ENCODE data around the gene MMP12.

The MMP12 gene

GRCh38 chr11:102842930-102843329, 31.9 kb downstream of the MMP12 start:
- no peak for TF ChIP-seq EZH2phosphoT487 (IDR thresholded peaks at IDR 0.05; ENCODE audit: low read length)
- TF ChIP-seq EZH2 (optimal IDR thresholded peaks at IDR 0.05; ENCODE audit: low read depth, low read length) = no peak
- TF ChIP-seq CTCF (IDR thresholded peaks at IDR 0.05; ENCODE audit: low read length) = no peak
- Histone ChIP-seq H3K4me1 (ENCODE audit: low read length) (no peaks in the 10 kb centered on the region), H3K9me3 (replicated peaks; ENCODE audit: insufficient read depth, low read length) (0 out of 2 replicates have a peak, but pooled peaks cover 4% of the 10 kb centered on the region), H3F3A (ENCODE audit: insufficient read depth, low read length) (no peaks in the 10 kb centered on the region), H3K9me2 (replicated peaks; ENCODE audit: insufficient read depth, low read length) (no peaks in the 10 kb centered on the region), H3K27ac (ENCODE audit: low read length) (no peak overlapping the region), H3K4me3 (ENCODE audit: low read length) (no peak overlapping the region), H2AFZ (ENCODE audit: low read length) (no peak overlapping the region), H3K9ac (ENCODE audit: low read length) (no peak overlapping the region), H3K27me3 (replicated peaks; ENCODE audit: insufficient read depth, low read length) (no peaks in the 10 kb centered on the region), H3K4me2 (ENCODE audit: low read depth, low read length) (no peak overlapping the region), H4K20me1 (ENCODE audit: insufficient read depth, low read length) (no peaks in the 10 kb centered on the region), H3K79me2 (ENCODE audit: low read length) (no peaks in the 10 kb centered on the region), H3K36me3 (replicated peaks; ENCODE audit: insufficient read depth, low read length) (no peaks in the 10 kb centered on the region)
- DNase-seq = no peak

GRCh38 chr11:102840018-102840417, 34.8 kb downstream of the MMP12 start:
- Histone ChIP-seq H3K4me2 (ENCODE audit: low read depth, low read length) (no peak overlapping the region), H2AFZ (ENCODE audit: low read length) (no peak overlapping the region), H3K27me3 (replicated peaks; ENCODE audit: insufficient read depth, low read length) (no peaks in the 10 kb centered on the region), H3K4me3 (ENCODE audit: low read length) (no peak overlapping the region), H3K36me3 (replicated peaks; ENCODE audit: insufficient read depth, low read length) (no peaks in the 10 kb centered on the region), H3K79me2 (ENCODE audit: low read length) (no peaks in the 10 kb centered on the region), H3K9ac (ENCODE audit: low read length) (no peak overlapping the region), H3F3A (ENCODE audit: insufficient read depth, low read length) (no peaks in the 10 kb centered on the region), H3K4me1 (ENCODE audit: low read length) (no peaks in the 10 kb centered on the region), H3K27ac (ENCODE audit: low read length) (no peak overlapping the region), H3K9me2 (replicated peaks; ENCODE audit: insufficient read depth, low read length) (no peaks in the 10 kb centered on the region), H3K9me3 (replicated peaks; ENCODE audit: insufficient read depth, low read length) (0 out of 2 replicates have a peak, but pooled peaks cover 4% of the 10 kb centered on the region), H4K20me1 (ENCODE audit: insufficient read depth, low read length) (no peaks in the 10 kb centered on the region)
- DNase-seq = no peak
- TF ChIP-seq EZH2phosphoT487 (IDR thresholded peaks at IDR 0.05; ENCODE audit: low read length) = no peak

- H2AFZ ChIP-seq (ENCODE audit: low read length) = no peak overlapping the region
- no peaks in the 10 kb centered on the region for H3K27me3 ChIP-seq (replicated peaks; ENCODE audit: insufficient read depth, low read length)
- no peak overlapping the region for H3K27ac ChIP-seq (ENCODE audit: low read length)
- H3K9me2 ChIP-seq (replicated peaks; ENCODE audit: insufficient read depth, low read length) = no peaks in the 10 kb centered on the region
- no peak for DNase-seq
- no peaks in the 10 kb centered on the region for H3K79me2 ChIP-seq (ENCODE audit: low read length)
- no peaks in the 10 kb centered on the region for H4K20me1 ChIP-seq (ENCODE audit: insufficient read depth, low read length)
- no peaks in the 10 kb centered on the region for H3K4me1 ChIP-seq (ENCODE audit: low read length)
- TF ChIP-seq EZH2phosphoT487 (IDR thresholded peaks at IDR 0.05; ENCODE audit: low read length) (no peak), CTCF (IDR thresholded peaks at IDR 0.05; ENCODE audit: low read length) (no peak), EZH2 (optimal IDR thresholded peaks at IDR 0.05; ENCODE audit: low read depth, low read length) (no peak)
- no peak overlapping the region for H3K4me2 ChIP-seq (ENCODE audit: low read depth, low read length)
- H3K4me3 ChIP-seq (ENCODE audit: low read length) = no peak overlapping the region
- no peaks in the 10 kb centered on the region for H3F3A ChIP-seq (ENCODE audit: insufficient read depth, low read length)
- H3K36me3 ChIP-seq (replicated peaks; ENCODE audit: insufficient read depth, low read length) = no peaks in the 10 kb centered on the region
- no peaks in the 10 kb centered on the region for H3K9me3 ChIP-seq (replicated peaks; ENCODE audit: insufficient read depth, low read length)
- H3K9ac ChIP-seq (ENCODE audit: low read length) = no peak overlapping the region
Observed at GRCh38 chr11:102837646-102838045, 37.1 kb downstream of the MMP12 start.

GRCh38 chr11:102837156-102837555, 37.6 kb downstream of the MMP12 start:
- H3F3A ChIP-seq (ENCODE audit: insufficient read depth, low read length) = no peaks in the 10 kb centered on the region
- no peaks in the 10 kb centered on the region for H3K4me1 ChIP-seq (ENCODE audit: low read length)
- H3K27ac ChIP-seq (ENCODE audit: low read length) = no peak overlapping the region
- no peak overlapping the region for H2AFZ ChIP-seq (ENCODE audit: low read length)
- TF ChIP-seq CTCF (IDR thresholded peaks at IDR 0.05; ENCODE audit: low read length) = no peak
- TF ChIP-seq EZH2 (optimal IDR thresholded peaks at IDR 0.05; ENCODE audit: low read depth, low read length) = no peak
- TF ChIP-seq EZH2phosphoT487 (IDR thresholded peaks at IDR 0.05; ENCODE audit: low read length) = no peak
- H3K27me3 ChIP-seq (replicated peaks; ENCODE audit: insufficient read depth, low read length) = no peaks in the 10 kb centered on the region
- no peak overlapping the region for H3K9ac ChIP-seq (ENCODE audit: low read length)
- no peaks in the 10 kb centered on the region for H3K36me3 ChIP-seq (replicated peaks; ENCODE audit: insufficient read depth, low read length)
- no peaks in the 10 kb centered on the region for H3K9me2 ChIP-seq (replicated peaks; ENCODE audit: insufficient read depth, low read length)
- H3K79me2 ChIP-seq (ENCODE audit: low read length) = no peaks in the 10 kb centered on the region
- no peaks in the 10 kb centered on the region for H3K9me3 ChIP-seq (replicated peaks; ENCODE audit: insufficient read depth, low read length)
- no peaks in the 10 kb centered on the region for H4K20me1 ChIP-seq (ENCODE audit: insufficient read depth, low read length)
- H3K4me3 ChIP-seq (ENCODE audit: low read length) = no peak overlapping the region
- no peak for DNase-seq
- no peak overlapping the region for H3K4me2 ChIP-seq (ENCODE audit: low read depth, low read length)

All from MM.1S (cell line).